Endothelial cell of umbilical vein (primary cell): ENCODE results near the gene SLC16A7. TPM values are rescaled to one million over a fixed set of nuclear protein-coding genes. Genes with fewer than 3 reads are reported as not detected.

Experiments used
- BruUV-seq: library from RNA; stranded (reverse); fragments of 400-500 nt; replicated peaks from 2 replicates; lab custom pipeline; 2021; lab: Mats Ljungman, UMichigan
- CTCF ChIA-PET: fragments of 300-600, 350-600 bp; sonication (Branson Sonifier 250); formaldehyde crosslinking; loops from one replicate; lab custom pipeline; 2021; ENCODE audit warnings: antibody characterized with exemption, inconsistent platforms; lab: Charles Lee
- POLR2A ChIA-PET: fragments of 300-600, 350-600 bp; sonication (Branson Sonifier 250); formaldehyde crosslinking; loops from one replicate; lab custom pipeline; 2021; ENCODE audit warnings: antibody characterized with exemption, inconsistent platforms; lab: Charles Lee
- DNase-seq: peaks from one replicate; pipeline ENCODE4 v3.0.0-alpha.2; 2011; ENCODE audit warnings: low read depth, low spot score
- FAIRE-seq: peaks from 2 replicates; lab custom pipeline; 2011; peaks lifted over from hg19 to GRCh38; lab: Jason Lieb, UNC
- H2AFZ ChIP-seq: 2 replicates; pipeline ENCODE4 v1.6.0; 2012; ENCODE audit warnings: low read depth, low read length, control low read depth, inconsistent platforms
- H3K27ac ChIP-seq: 2 replicates; pipeline ENCODE4 v1.5.1; 2011; ENCODE audit warnings: low read depth, mild to moderate bottlenecking, control low read depth, low read length, moderate library complexity; ENCODE audit not compliant: insufficient read depth
- H3K27me3 ChIP-seq, 2 experiments: 2 replicates each; pipeline versions ENCODE4 v1.6.0 to v1.6.1; 2011; ENCODE audit warnings: low read length in 2 of 2, mixed read lengths in 1 of 2; ENCODE audit not compliant: control insufficient read depth in 2 of 2, insufficient read depth in 2 of 2
- H3K36me3 ChIP-seq, 2 experiments: 2 replicates in 1 of 2; 3 replicates in 1 of 2; pipeline ENCODE4 v1.5.1; 2011; ENCODE audit warnings: low read length in 2 of 2, mild to moderate bottlenecking in 1 of 2, moderate library complexity in 1 of 2; ENCODE audit not compliant: control insufficient read depth in 2 of 2, insufficient read depth in 2 of 2; ENCODE audit errors: extremely low read depth in 1 of 2
- H3K4me1 ChIP-seq: 3 replicates; pipeline ENCODE4 v1.5.1; 2011; ENCODE audit warnings: mild to moderate bottlenecking, low read length; ENCODE audit not compliant: control insufficient read depth, insufficient read depth; ENCODE audit errors: extremely low read depth
- H3K4me2 ChIP-seq: 2 replicates; pipeline ENCODE4 v1.6.1; 2011; ENCODE audit warnings: low read length, control low read depth, mixed read lengths; ENCODE audit not compliant: insufficient read depth
- H3K4me3 ChIP-seq, 3 experiments: fragments of 200-600 bp in 1 of 3; sonication (generic), shearing (Covaris generic) in 1 of 3; replicated peaks in 1 of 3; 2 replicates each; pipeline ENCODE4 v1.5.1; 2011 to 2016; ENCODE audit warnings: control low read depth in 3 of 3, low read length in 3 of 3, mild to moderate bottlenecking in 2 of 3, inconsistent platforms in 1 of 3, low read depth in 1 of 3, moderate library complexity in 1 of 3; ENCODE audit not compliant: insufficient read depth in 1 of 3
- H3K79me2 ChIP-seq: 2 replicates; pipeline ENCODE4 v1.6.0; 2012; ENCODE audit warnings: low read length, inconsistent platforms; ENCODE audit not compliant: control insufficient read depth, insufficient read depth
- H3K9ac ChIP-seq: replicated peaks from 2 replicates; pipeline ENCODE3; 2011; ENCODE audit warnings: low read length, control low read depth; ENCODE audit not compliant: insufficient read depth; ENCODE audit errors: extremely low read depth
- H3K9me1 ChIP-seq: replicated peaks from 3 replicates; pipeline ENCODE4 v1.6.0; 2011; ENCODE audit warnings: mild to moderate bottlenecking, low read length; ENCODE audit not compliant: control insufficient read depth, insufficient read depth; ENCODE audit errors: extremely low read depth
- H3K9me3 ChIP-seq: replicated peaks from 2 replicates; pipeline ENCODE4 v1.5.1; 2012; ENCODE audit warnings: low read length, inconsistent platforms; ENCODE audit not compliant: control insufficient read depth, insufficient read depth
- H4K20me1 ChIP-seq: replicated peaks from 2 replicates; pipeline ENCODE3; 2011; ENCODE audit warnings: mild to moderate bottlenecking, low read length; ENCODE audit not compliant: control insufficient read depth, insufficient read depth; ENCODE audit errors: extremely low read depth
- CTCF ChIP-seq, 2 donors: IDR thresholded peaks; 1 replicate in 1 of 2; 2 replicates in 1 of 2; pipeline ENCODE4 v1.5.1; 2011; ENCODE audit warnings: low read length in 2 of 2, mild to moderate bottlenecking in 2 of 2, moderate library complexity in 2 of 2, control low read depth in 1 of 2, inconsistent platforms in 1 of 2, low read depth in 1 of 2; ENCODE audit not compliant: insufficient read depth in 1 of 2; ENCODE audit errors: extremely low read depth in 1 of 2
- EZH2 ChIP-seq: IDR thresholded peaks from 2 replicates; pipeline ENCODE4 v1.6.1; 2012; ENCODE audit warnings: borderline replicate concordance, low read depth, mild to moderate bottlenecking, moderate library complexity, low read length, inconsistent platforms; ENCODE audit not compliant: severe bottlenecking
- GATA2 ChIP-seq: IDR thresholded peaks from 2 replicates; pipeline ENCODE4 v1.7.0; 2011; ENCODE audit warnings: low read depth, mild to moderate bottlenecking, moderate library complexity, mixed read lengths, low read length; ENCODE audit not compliant: insufficient read length, insufficient read depth
- MYC ChIP-seq: IDR thresholded peaks from one replicate; pipeline ENCODE4 v1.6.1; 2011; ENCODE audit warnings: mild to moderate bottlenecking, low read depth, low read length
- POLR2A ChIP-seq: IDR thresholded peaks from 2 replicates; pipeline ENCODE4 v1.6.1; 2012; ENCODE audit warnings: low read depth, mild to moderate bottlenecking, control low read depth, low read length
- POLR2AphosphoS5 ChIP-seq: IDR thresholded peaks from 2 replicates; pipeline ENCODE4 v1.6.1; 2012; ENCODE audit warnings: low read depth, mild to moderate bottlenecking, control low read depth, low read length, moderate library complexity; ENCODE audit not compliant: insufficient read depth
- dilution Hi-C: fragments of 300-500 bp; cut with MboI; formaldehyde crosslinking; loops from one replicate; pipeline ENCODE4 v1.15.0; 2019; ENCODE audit warnings: low sequenced_read_pairs; ENCODE audit not compliant: extremely low pct_ligation_motif_present
- intact Hi-C: fragments of 100-400 bp; cut with micrococcal nuclease; formaldehyde crosslinking; loops from one replicate; pipeline ENCODE4 v1.10.0; 2022
- polyA plus RNA-seq, 4 experiments: library from polyadenylated mRNA; depleted of rRNA in 3 of 4; stranded (reverse) in 3 of 4; unstranded in 1 of 4; fragments of >200 nt; gene quantifications; 2 replicates each; pipeline versions ENCODE4 v1.2.1 to v1.2.3, GENCODE V29; 2011 to 2012; ENCODE audit warnings: missing spikeins in 1 of 4
- total RNA-seq: library from RNA; stranded (reverse); gene quantifications from 2 replicates; pipeline ENCODE4 v1.2.3, GENCODE V29; 2021
- TF ChIP-seq, protein P1 (sequence below): IDR thresholded peaks from 2 replicates; pipeline ENCODE4 v1.6.1; 2011; ENCODE audit not compliant: insufficient read depth, insufficient read length

SLC16A7 gene
- total and polyA plus RNA-seq, 2 donors (not counting 3 experiments of a cell fraction or from before 2014, with no cell fraction given), result 2.9 to 8.9 TPM

DNA sequence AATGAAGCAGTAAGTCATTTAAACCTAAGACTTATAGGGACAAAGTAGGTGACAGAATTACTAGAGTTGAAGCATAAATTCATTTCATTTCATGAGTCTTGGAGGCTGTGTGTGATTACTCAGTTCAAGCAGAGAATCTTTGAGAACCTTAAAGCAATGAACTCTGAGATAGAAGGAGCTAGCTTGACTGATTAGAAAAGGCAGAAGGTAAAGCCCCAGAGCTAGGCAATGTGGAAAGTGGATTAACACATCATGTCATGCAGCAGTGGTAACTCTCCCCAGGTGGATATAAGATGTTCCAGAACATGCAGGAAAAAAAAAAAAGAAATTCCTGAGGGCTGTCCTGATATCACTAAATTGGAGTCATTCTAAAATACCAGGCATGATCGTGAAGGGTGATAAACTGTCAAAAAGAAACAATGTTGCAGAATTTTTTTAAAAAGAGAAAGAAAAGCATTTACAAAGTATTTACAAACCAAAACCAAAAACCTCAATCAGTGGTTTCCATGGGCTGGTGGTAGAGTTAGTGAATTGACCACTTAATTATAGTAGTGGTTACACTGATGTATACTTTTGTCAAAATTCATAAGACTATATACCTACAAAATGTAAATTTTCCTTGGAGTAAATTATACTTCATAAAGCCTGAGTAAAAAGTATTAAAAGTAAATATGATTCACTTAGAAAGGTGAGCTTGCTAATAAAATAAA is 12.7 kb upstream of the SLC16A7 start:
- POLR2A ChIA-PET, result no interaction called here
- dilution Hi-C loops, result no loop called here

DNA sequence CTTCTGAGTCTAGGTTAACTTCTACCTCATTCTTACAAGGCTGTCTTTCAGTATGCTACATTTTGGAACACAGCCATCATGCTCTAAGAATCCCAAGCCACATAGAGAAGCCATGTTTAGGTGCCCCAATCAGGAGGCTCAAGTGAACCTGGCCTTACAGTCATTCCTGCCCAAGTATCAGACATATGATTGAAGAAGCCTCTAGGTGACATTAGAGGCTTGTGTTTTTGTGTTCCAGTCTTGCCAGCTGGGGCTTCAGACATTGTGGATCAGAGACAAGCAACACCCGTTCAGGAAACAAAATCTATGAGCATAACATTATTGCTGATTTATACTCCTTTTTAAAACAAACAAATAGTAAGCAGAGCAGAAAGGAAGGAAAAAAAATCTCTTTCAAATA is 8.1 kb upstream of the SLC16A7 start:
- intact Hi-C loops, result no loop called here
- no peak overlapping the region for H3K9ac ChIP-seq

More for the DNA sequence above, 12.7 kb upstream of the SLC16A7 start:
- Histone ChIP-seq H3K9ac (no peak overlapping the region), H3K9me1 (no peaks in the 10 kb centered on the region), H3K27ac (no peak overlapping the region), H3K4me1 (no peaks in the 10 kb centered on the region), H3K4me2 (no peak overlapping the region), H3K27me3 (peaks cover 0 to 2% of the 10 kb centered on the region in 2 experiments), H3K9me3 (no peaks in the 10 kb centered on the region), H3K4me3 (no peak overlapping the region), H2AFZ (no peak overlapping the region), H3K79me2 (no peaks in the 10 kb centered on the region), H3K36me3 (no peaks in the 10 kb centered on the region), H4K20me1 (no peaks in the 10 kb centered on the region)
- TF ChIP-seq POLR2A (no peak), EZH2 (no peak)
- no TSS peak for BruUV-seq
- intact Hi-C loops, result no loop called here
- no peak for DNase-seq
- CTCF ChIA-PET, result no interaction called here
- FAIRE-seq, result no peak

More for the DNA sequence above, 8.1 kb upstream of the SLC16A7 start:
- DNase-seq (no peak), FAIRE-seq (no peak)
- H3K9me3 ChIP-seq, result no peaks in the 10 kb centered on the region
- H2AFZ ChIP-seq, result no peak overlapping the region
- no peak overlapping the region for H3K27ac ChIP-seq
- ChIA-PET POLR2A (no interaction called here), CTCF (no interaction called here)
- H3K9me1 ChIP-seq, result no peaks in the 10 kb centered on the region
- no peaks in the 10 kb centered on the region for H3K4me1 ChIP-seq
- H4K20me1 ChIP-seq, result no peaks in the 10 kb centered on the region
- no peaks in the 10 kb centered on the region for H3K79me2 ChIP-seq
- BruUV-seq, result no TSS peak
- no peak overlapping the region for H3K4me3 ChIP-seq
- dilution Hi-C loops, result no loop called here
- no peaks in the 10 kb centered on the region for H3K27me3 ChIP-seq
- no peak overlapping the region for H3K4me2 ChIP-seq
- no peaks in the 10 kb centered on the region for H3K36me3 ChIP-seq
- TF ChIP-seq, protein P1, sequence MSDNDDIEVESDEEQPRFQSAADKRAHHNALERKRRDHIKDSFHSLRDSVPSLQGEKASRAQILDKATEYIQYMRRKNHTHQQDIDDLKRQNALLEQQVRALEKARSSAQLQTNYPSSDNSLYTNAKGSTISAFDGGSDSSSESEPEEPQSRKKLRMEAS, result no peak
- TF ChIP-seq MYC (no peak), POLR2A (no peak), EZH2 (no peak), POLR2AphosphoS5 (no peak), CTCF (IDR thresholded peaks at IDR 0.05; ENCODE audit: extremely low read depth in 1 of 2, insufficient read depth in 1 of 2, low read depth in 1 of 2, low read length in 2 of 2) (no peak), GATA2 (no peak)
